ENCODE results near the gene KMT2C.

The KMT2C gene

DNA sequence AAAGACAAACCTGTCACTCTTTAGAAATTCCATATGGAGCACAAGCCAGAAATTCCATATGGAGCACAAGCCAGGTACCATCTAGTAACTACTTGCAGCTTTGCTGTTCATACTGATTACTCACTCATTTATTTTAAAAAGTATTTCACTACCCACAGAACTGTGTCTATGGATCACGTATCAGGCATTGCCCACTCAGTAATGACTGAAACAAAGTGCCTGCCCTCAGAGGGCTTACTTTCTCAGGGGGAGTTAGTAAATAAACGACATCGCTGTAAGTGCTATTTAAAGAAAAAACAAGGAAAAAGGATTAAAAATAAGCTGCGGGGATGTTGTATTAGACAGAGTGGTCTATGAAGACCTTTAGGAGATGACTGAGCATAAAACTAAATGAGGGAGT, 239.4 kb downstream of the KMT2C start:
- no peak for DNase-seq (ENCODE audit: low read depth)

DNA sequence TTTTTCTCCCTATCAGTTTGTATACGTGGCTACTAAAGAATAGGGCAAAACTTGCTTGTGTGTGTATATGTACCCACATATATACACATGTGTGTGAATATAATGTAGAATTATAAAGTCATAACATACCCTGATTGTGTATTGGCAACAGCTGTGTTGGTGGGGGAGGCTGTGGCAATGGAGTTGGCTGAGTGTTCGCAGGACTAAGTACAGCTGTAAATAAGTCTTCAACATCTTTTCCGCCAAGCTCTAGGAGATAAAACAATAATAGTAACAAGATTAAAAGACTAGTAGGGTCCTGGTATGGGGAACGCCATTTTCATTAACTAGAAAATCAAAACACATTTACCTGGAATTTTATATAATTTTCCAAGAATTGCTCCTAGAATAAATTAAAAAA, 241.9 kb downstream of the KMT2C start:
- DNase-seq (ENCODE audit: low read depth): no peak

DNA sequence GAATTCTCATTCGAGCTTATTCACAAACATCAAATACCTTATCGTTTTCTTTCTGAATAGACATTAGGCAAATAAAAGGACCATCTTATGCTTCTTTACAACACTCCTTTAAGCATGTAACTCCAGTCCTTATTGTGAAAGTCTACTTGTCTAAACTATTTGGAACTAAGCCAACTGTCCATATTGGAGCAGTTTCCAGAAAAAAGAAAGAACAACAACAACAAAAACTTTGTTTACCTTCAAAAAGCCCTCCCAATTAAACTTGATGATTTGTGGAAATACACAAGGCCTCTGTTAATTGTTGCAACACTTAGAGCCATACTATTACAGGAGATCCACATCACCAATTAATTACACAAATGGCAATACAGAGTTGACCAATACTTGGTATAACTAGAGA, 246.7 kb downstream of the KMT2C start:
- no peak for DNase-seq (ENCODE audit: low read depth)

DNA sequence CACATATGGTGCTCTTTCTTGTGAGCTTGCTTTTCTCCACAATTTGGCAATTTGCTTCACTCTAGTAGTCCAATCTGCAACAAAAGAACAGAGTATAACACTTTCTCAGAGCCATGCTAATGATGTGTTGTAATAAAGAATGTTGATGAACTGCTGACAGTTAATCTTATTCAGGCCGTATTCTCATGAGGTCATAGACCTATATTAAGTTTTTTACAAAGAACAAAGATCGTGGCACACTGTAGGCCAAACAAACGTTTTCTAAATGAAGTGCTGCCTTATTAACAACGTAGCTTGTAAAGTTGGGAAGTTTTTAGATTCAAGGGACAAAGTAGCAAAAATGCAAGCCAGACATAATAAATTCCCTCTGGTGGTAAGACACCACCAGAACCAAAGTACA, 250.2 kb downstream of the KMT2C start:
- no peak for DNase-seq (ENCODE audit: low read depth)

DNA sequence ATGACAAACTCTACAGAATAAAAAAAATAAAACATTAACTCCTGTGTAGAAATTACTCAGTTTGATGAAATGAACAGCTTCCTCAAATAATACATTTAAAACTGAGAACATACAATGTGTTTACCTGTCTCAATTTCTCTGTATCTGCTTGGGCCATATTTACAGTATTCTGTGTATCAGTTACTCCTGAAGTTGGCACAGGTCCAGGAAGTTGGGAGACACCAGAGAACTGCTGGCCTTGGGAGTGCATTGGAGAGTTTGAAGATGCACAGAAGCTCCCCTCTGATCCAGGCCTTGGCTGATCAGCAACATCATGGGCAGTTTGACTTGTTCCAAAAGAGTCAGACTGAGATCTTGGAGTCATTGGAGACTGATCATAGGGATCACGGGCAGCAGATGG, 255.2 kb downstream of the KMT2C start:
- DNase-seq (ENCODE audit: low read depth): no peak

DNA sequence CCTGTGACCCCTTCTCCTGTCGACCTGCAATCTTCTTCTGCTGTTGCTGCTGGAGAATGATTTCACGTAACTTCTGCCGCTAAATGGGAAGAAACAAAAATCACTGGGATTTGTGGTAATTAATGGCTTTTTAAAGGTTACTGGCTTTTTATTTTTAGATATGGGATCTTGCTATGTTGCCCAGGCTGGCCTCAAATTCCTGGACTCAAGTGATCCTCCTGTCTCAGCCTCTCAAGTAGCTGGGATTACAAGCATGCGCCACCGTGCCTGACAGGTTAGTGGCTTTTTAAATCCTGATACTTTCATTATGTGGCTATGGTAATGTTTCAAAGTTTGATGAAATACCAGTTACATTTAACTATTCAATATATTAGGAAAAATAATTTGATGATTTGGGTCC, 255.8 kb downstream of the KMT2C start:
- no peak for DNase-seq (ENCODE audit: low read depth)

DNA sequence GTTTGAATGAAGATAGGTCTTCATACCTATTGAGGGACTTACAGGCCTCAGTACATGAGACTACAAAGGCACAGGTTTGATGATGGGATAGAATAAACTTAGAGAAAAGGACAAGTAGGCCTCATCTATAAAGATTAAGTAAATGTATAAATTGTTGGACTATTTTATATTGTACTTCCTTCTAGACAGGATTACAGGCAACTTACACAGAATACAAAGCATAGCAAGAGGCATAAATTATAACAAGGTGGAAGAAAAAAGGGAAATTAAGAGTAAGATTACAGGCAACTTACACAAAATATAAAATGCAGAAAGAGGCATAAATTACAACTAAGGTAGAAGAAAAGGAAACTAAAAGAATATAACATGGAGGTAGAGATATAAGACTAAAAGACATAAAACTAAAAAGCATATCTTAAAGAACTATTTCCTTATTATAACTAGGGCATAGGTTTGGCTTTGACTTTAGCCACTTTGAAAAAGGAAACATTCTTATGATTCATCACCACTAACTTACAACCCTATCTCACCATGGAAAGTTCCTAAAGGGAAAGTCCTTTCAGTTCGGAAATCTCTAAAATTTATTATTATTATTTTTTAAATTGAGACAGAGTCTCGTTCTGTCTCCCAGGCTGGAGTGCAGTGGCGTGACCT, 257.3 kb downstream of the KMT2C start:
- no peak for DNase-seq (ENCODE audit: low read depth)

DNA sequence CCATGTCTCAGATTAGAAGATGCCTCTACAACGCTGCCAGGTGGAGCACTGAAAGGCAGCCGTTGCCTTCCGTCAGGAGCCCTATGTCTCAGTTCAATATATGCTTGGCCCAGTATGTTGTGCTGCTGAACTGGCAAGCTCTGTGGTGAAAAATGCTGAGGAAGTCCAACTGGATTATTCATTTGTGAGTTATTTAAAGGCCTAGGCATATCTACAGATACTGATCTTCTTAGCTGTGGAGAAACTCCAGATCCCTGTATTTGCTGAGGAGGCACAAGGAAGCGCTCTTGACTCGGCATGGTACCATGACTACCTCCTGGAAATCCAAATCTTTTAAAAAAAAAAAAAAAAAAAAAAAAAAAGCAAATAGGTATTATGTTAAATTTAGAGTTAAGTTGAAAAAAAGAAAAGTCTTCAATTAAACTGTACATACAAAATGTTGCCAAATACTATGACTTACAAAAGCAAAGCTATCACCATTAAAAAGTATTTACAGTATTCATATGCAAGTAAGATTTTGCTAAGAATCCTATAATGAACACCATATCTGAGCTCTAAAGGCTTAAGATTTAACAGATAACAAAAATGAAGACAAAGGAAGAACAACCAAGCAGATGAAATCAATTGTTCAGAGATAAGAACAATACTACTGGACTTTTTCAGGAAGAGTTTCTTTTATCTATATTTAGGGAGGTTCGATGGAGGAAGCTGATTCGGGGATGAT, 258.0 kb downstream of the KMT2C start:
- no peak for DNase-seq (ENCODE audit: low read depth)

DNA sequence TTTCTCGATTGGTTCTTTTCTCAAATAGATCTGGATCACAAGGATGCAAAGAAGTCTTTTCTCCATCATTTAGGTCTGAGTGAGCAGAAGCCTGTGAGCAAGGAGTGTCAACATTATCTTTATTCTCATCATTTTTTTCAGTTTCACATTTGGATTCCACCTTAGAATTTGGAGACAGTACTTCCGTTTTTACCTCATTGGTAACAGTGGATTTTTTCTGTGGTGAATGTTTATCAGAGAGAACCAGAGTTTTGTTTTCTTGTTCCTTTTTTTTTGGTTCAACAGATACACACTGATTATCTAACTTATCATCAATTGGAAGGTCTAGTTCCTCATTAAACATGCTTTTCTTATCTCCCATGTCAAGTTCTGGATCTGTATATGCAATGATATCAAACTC, 259.0 kb downstream of the KMT2C start:
- no peak for DNase-seq (ENCODE audit: low read depth)

DNA sequence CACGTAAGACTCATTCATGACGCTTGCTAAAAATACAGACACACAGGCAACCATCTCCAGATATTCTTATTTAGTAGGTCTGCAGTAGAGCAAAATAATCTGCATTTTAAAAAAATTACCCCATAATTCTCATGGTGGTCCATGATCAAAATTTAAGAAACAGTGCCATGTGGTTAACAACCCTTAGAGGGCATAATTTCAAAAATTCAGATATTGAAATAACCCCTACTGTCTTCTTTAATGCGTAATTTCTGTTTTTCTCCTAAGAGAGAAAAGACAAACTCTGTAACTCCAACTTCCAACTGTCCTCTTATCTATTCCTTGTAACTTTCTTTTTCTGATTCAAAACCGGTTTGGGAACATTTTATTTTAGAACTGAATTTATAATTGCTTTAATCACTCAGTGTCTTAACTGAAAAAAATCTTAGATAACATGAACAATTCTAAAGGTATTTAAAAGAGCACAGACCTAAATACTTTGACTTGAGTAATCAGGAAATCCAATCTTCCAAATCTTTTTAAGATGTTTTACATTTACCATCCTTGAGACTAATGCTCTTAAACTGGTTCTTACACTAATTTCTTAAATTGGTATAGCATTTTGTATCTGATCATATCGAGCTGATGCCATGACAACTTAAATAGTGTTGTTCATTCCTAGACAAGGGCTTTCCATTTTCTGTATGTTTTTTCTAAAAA, 262.3 kb downstream of the KMT2C start:
- DNase-seq (ENCODE audit: low read depth): no peak

DNA sequence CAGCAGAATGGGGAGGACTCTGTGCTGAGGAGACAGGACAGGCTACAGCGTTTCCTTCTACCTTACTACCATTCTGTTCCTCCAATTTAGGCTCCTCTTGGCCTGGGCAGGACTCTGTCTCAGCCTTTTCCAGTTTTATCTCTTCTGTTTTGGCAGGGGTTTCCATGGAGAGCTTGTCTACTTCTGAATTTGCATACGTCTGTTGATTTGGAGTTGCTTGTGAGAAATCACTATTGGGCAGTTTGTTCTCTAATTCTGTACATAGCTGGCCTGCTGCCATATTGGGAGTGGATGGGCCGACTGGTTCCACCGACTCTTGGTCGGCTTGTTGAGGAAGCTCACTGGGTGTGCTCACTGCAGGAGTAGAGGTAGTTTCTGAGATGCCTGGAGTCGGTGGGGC, 273.5 kb downstream of the KMT2C start:
- DNase-seq (ENCODE audit: low read depth): no peak

DNA sequence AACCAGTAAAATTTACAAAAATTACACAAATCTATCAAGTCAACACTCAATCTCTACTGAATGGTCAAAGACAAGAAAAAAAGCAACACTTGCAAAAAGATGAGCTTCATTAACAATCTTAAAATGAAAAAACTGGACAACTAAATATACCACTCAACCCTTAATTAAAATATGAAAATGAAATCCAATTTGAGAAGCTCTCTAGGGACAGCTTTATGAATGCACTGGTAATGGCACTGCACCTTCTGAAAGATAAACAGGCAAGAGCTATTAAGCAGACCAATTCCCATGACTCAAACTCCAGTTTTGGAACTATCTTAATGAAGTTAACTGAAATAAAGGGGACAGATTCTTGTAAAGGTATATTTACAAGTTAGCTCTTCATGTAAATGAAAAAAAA, 274.6 kb downstream of the KMT2C start:
- no peak for DNase-seq (ENCODE audit: low read depth)

DNA sequence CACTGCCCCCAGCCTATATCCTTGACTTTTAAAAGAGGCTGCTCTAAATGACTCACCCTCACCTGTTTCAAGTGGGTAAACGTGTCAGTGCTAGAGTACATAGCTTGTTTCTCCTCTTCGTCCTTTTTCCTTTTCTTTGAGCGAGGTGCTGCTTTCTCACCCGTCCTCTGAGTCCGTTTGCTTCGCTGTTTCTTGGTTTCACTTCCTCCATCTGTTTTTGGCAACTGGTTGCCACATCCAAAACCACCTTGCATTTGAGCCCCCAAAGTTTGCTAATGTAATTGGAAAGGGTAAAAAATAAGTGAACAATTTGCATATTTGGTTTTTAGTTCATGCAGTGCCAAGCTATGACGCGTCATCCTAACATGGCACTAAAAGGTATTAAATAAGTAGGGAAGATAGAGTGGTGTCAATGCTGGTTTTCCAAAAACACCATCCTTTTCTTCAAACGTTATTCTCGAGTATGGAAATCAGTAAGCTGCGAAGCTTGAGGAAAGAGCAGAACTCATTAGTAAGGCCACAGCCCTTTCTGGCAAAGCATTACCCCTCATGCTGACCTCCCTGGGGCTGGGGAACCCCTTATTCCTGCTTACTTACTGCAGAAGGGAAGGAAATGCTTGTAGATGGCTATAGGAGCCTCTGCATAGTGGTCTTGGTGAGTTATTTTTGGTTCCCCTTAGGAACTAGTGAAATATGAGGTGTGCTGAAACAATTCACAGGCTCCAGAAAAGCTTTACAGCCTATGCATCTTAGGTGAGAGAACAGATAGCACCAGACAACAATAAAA, 276.8 kb downstream of the KMT2C start:
- no peak for DNase-seq (ENCODE audit: low read depth)

DNA sequence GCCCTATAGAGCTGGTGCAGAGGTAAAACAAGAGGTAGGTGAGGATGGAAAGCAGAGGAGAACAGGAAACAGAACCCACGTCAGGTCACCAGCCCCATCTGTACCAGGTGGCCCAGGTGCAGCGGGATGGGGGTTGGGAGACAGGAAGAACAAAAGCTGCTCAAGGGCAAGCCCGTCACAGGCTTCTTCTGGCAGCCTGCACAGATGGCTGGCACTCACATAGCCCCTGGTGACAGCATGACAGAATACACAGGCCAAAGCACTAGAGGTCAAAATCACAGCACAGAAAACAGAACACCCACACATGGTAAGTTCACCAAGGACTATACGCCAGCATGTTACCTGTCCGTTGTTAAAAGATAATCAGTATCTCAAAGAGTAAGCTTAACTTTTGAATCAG, 283.5 kb downstream of the KMT2C start:
- no peak for DNase-seq (ENCODE audit: low read depth)

DNA sequence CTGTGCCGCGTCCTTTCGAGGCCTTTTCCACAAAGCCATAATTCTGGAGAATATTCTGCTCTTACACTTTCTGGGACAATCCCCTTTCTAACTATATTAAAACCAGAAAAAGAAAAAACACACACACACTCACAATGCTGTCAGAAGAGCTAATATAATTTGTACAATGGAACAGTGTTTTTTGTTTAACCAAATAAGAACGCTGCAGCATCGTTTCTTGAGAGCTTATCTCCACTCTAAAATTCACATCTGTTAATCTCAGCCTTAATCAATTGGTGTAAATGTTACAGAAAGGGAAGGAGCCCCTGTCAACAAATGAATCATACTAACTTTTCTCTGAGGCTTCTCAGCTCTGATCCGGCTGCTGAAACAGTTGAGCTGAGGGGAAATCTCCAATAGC, 286.4 kb downstream of the KMT2C start:
- no peak for DNase-seq (ENCODE audit: low read depth)

DNA sequence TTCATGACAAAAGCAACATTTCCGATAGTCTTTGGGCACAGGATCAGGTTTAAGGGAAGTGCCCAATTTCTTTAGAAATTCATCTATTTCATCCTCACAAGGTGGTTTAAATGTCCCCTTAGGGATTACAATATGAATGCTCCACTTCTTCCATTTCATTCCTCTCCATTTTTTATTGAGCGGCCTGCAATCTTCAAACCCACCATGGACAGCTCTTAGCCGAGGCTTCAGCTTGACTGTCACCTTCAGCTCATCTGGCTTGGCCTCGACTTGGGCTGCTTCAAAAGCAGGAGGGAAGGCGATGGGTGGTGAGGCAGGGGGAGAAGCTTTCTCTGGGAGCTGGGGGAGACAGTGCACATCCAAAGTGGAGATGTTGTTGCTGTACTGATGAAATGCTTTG, 287.1 kb downstream of the KMT2C start:
- DNase-seq (ENCODE audit: low read depth): no peak

DNA sequence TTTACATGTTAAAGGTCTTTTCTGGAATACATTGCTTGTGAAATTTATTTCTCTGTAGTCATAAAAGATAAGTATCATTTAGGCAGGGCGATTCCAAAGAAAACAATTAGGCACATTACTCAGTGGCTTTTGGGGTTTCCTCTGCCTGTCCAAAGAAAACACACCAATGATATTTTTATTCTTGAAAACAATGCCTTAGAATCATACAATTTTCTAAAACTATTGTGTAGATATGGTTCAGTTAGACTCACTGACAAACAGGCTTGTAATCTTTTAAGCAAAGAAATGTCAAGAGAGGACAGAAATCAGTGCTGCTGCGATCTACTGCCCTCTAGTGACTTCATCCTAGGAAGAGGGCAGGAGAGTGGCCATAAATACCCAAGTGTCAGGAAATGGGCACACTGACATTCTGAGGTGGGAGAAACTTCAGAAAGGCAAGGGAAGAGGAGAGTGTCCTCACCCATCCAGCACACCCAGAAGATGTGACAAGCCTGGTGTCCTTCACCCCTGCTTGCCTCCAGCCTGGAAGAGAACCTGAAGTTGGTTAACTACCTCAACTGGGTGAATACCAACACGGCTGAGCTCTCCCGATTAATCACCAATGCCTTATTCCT, 289.8 kb downstream of the KMT2C start:
- DNase-seq (ENCODE audit: low read depth): peak; percentile 4

DNA sequence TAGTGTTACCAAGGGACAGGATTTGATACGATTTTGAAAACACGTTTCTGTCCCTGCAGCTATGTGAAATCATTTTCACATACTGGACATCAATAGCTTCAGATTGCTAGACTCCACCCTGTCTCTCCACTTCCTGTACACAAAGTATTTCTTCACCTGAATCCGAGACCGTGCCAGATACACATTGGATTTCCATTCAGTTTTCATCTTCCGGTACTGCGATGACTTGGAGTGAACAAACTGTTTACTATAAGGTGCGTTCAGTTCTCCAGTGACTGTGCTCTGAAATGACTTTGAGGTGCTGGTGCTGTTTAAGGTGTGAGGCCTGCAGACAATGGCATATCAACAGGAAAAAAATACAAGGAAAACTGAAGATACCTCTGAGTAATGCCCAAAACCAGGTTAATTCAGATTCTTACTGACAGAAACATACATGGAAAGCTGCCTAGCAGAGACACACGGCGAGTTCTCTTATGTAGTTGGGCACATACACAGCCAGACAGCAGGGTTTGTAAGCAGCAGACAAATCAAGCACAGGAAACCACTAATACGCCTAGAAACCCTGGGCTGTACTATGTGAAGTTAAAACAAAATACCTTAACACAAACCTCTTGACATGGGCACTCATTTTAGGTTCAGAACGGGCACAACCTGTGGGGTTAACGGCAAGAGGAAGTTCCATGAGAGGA, 291.1 kb downstream of the KMT2C start:
- no peak for DNase-seq (ENCODE audit: low read depth)

DNA sequence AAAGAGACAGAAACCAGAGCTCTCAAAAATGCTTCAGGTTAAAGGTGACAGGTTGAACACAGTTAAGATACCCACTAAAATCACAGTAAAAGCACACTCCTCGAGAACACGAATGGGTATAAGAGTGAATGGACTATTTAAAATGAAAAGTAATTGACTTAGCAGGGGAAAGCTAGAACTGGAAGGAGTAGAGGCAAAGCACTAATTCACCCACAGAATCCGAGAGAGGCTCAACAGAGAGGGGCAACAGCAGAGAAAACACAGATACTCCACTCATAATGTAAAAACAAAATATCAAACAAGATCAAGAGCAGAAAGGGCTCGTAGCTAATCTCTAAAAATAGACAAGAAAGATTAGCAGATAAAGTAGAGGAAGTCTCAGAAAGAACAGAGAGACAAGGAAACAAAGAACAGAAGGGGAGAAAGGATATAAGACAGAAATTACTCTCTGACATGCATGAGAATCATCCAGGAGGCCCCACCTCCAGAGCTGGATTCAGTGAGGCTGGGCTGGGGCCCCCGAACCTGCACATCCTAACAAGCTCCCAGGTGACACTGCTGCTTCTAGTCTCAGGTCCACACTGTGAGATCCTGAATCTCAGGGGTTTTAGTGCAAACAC, 292.7 kb downstream of the KMT2C start:
- DNase-seq (ENCODE audit: low read depth): no peak

DNA sequence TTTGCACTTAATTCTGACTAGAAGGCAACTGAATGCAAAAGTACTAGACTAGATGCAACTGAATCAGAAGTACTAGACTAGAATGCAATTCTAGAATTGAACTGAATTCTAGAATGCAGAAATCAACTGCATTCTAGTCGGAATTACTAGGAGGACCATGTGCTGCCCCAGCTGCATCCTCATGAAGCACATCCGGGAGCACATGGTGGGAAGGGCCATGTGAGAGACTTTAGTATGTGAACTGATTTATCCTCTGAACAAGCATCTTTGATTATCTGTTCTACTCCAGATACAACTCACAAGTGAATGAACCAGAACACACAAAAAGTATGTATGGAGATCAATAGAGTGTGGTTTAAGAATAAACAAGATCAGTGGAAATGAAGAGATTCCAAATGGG, 295.2 kb downstream of the KMT2C start:
- DNase-seq (ENCODE audit: low read depth): no peak

DNA sequence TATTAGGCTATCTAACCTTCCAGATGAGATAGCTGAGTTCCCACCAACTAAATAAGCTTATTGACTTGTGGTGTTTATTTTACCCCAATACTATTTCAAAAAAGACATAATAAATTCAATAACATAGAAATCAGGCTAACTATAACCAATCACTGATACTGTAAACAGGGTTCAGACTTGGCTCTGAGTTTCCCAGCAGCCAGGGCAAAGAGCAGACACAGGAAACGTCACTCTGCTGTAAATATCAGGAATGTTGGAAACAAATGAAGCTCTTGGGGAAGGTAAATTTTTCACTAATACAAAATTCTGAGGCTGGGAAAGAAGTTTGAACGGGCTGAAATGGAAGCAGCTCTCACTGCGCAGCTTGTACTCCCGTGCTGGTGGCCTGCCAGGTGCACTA, 295.7 kb downstream of the KMT2C start:
- DNase-seq (ENCODE audit: low read depth): no peak
